Stimulated activated naive CD8-positive, alpha-beta T cell treated with anti-CD3 and anti-CD28 coated beads, Interleukin-15, amount 100 ng/mL, for 72 hours (primary cell): Measurements from ENCODE around the gene TRABD.
A peak's percentile ranks its signal among the peaks of the same experiment; 100 is the strongest.

Experiments used
- ATAC-seq: fragments of 150-1000 bp; cut with Tn5 transposase; 2 replicates; pipeline ENCODE4 v1.10.0; 2021; ENCODE audit warnings: mild to moderate bottlenecking, moderate library complexity
- DNase-seq, 2 donors: peaks; one replicate each; pipeline ENCODE4 v3.0.0; 2021 to 2022
- H3K27ac Mint-ChIP-seq, 2 donors: one replicate each; pipeline ENCODE4 v1.8.0; 2022; ENCODE audit warnings: mild to moderate bottlenecking in 2 of 2, mixed read lengths in 2 of 2, moderate library complexity in 2 of 2
- H3K27me3 Mint-ChIP-seq: one replicate; pipeline ENCODE4 v1.8.0; 2022; ENCODE audit warnings: mixed read lengths
- H3K4me1 Mint-ChIP-seq: one replicate; pipeline ENCODE4 v1.8.0; 2022; ENCODE audit warnings: mild to moderate bottlenecking, mixed read lengths
- H3K4me3 Mint-ChIP-seq, 2 donors: one replicate each; pipeline ENCODE4 v1.8.0; 2022; ENCODE audit warnings: mild to moderate bottlenecking in 2 of 2, mixed read lengths in 2 of 2, moderate library complexity in 1 of 2
- H3K9me3 Mint-ChIP-seq, 2 donors: one replicate each; pipeline ENCODE4 v1.8.0; 2022; ENCODE audit warnings: mixed read lengths in 2 of 2

The TRABD gene

DNA sequence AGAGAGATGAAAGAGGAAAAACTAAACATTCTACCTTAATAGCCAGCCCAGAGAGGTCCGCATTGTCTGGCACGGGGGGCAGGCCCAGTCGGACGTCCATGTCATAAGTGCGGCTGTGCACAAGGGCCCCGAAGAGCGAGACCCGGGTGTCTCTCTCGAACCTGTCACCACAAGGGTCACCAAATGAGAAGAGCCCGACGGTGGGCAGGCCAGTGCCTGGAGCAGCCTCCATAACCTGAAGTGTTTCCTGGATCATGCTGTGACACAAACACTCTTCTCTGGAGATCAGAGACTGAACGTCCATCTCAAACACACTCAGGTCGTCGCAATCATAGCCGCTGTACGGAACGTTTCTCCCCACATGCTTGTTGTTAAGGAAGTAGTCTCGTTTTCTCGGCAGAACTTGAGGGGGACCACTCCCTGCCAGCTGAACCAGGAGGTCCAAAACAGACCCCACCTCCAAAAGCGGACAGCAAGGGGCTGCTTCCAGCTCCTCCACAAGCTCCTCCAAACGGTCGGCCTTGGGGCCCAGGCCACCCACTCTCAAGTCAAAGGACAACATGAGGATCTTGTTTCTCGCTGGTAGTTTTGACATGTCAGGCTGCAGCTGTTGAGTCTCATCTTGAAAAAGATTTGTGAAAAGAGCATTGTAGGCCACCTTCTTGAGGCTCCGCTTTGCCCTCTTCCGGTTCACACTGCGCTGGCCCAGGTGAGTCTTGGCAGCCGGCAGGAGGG lies 58.1 kb downstream of the TRABD start:
- Mint-ChIP-seq H3K27me3 (no peaks in the 10 kb centered on the region), H3K9me3 (no peaks in the 10 kb centered on the region), H3K4me3 (peak overlapping the region; percentile 99 to 100), H3K27ac (peak overlapping the region; percentile 99 to 100), H3K4me1 (peaks cover 74% of the 10 kb centered on the region)
- no peak for DNase-seq
- ATAC-seq, result no peak

DNA sequence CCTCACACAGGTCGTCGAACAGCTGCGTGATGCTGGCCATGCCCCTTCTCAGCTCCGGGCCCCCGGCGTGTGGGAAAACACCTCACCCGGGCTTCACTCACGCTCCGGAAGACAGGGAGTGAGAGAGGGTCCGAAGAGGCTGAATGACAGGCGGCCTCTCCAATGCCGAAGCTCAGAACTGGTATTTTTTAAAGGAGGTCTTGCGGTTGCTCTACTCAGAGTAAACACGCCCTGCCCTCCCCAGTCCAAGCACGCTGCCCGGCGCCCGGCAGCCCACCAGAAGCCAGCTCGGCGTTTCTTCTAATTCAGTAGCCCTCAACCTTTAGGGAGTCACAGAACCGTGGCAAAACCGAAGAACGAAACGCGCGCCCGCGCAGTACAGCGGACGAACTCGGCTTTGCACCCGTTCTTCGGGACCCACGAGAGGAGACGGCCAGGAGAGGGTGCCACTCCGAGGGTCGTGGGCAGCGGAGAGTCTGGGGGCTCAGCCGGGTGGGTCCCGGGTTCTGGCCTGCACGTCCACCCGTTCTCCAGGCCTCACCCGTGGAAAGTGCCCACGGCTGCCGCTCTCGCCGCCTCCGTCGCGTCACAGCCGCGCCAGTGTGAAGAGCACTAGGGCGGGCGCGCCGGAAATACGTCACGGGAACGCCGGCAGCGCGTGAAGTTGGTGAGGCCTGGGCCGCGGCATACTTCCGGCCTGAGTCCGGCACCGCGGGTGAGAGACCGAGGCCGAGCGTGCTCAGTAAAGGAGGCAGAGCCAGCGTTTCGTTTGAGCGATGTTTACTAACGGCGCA lies 58.9 kb downstream of the TRABD start, which contains the start of gene TUBGCP6:
Gene TUBGCP6 (minus strand): TSS at position 604 of the 794 bp plus-strand sequence. CDS start 564 bp downstream, at position 40.
- DNase-seq, result peak; percentile 87 to 91
- ATAC-seq, result peak; percentile 91
- no peaks in the 10 kb centered on the region for H3K9me3 Mint-ChIP-seq
- no peaks in the 10 kb centered on the region for H3K27me3 Mint-ChIP-seq
- peak within 1 kb of the TSS; percentile 99 to 100 for H3K4me3 Mint-ChIP-seq
- peak within 1 kb of the TSS; percentile 99 to 100 for H3K27ac Mint-ChIP-seq
- H3K4me1 Mint-ChIP-seq, result peaks cover 78% of the 10 kb centered on the region

GRCh38 chr22:50245214-50246072 lies 59.7 kb downstream of the TRABD start:
- H3K27ac Mint-ChIP-seq, result peak overlapping the region; percentile 99 to 100
- H3K4me3 Mint-ChIP-seq, result peak overlapping the region; percentile 99 to 100
- H3K9me3 Mint-ChIP-seq, result no peaks in the 10 kb centered on the region
- H3K27me3 Mint-ChIP-seq, result no peaks in the 10 kb centered on the region
- DNase-seq, result no peak
- H3K4me1 Mint-ChIP-seq, result peaks cover 80% of the 10 kb centered on the region
- ATAC-seq, result peak; percentile 6

GRCh38 chr22:50246242-50247175 lies 60.8 kb downstream of the TRABD start:
- Mint-ChIP-seq H3K4me1 (peaks cover 73% of the 10 kb centered on the region), H3K9me3 (no peaks in the 10 kb centered on the region), H3K4me3 (peak overlapping the region; percentile 99 to 100), H3K27ac (peak overlapping the region in 1 of 2 donors; percentile 67), H3K27me3 (no peaks in the 10 kb centered on the region)
- DNase-seq (peak in 1 of 2 donors; percentile 12), ATAC-seq (no peak)

- Mint-ChIP-seq H3K27ac (peak overlapping the region in 1 of 2 donors; percentile 16), H3K9me3 (no peaks in the 10 kb centered on the region), H3K4me3 (peak overlapping the region in 1 of 2 donors; percentile 59), H3K27me3 (no peaks in the 10 kb centered on the region), H3K4me1 (peaks cover 70% of the 10 kb centered on the region)
- ATAC-seq, result no peak
- DNase-seq, result peak in 1 of 2 donors; percentile 38
Observed at GRCh38 chr22:50247748-50248147, 62.0 kb downstream of the TRABD start.

GRCh38 chr22:50248196-50249081 lies 62.7 kb downstream of the TRABD start:
- Mint-ChIP-seq H3K27me3 (no peaks in the 10 kb centered on the region), H3K4me3 (no peak overlapping the region), H3K27ac (no peak overlapping the region), H3K4me1 (peaks cover 64% of the 10 kb centered on the region), H3K9me3 (no peaks in the 10 kb centered on the region)
- ATAC-seq, result no peak
- DNase-seq, result no peak
